Measurements from ENCODE around the gene CLCN5.

The CLCN5 gene

DNA sequence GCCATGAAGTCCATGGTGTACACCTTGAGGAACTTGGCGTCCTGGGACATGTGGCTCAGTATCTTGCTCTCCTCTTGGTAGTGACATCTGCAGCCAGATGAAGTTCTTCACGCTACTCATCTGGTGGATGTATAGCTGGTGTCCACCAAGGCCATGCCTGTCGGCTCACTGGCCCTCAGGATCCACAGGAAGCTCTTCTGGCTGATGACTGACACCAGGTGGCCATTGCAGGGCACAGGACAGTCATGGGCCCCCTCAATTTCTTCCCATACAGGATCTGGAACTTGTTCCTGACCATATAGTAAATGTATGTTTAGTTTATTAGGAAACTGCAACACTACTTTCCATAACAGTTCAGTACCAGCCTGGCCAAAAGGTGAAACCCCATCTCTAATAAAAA, 10.3 kb upstream of the CLCN5 start:
- Histone ChIP-seq H3K27me3 (replicated peaks in 2 of 5; ENCODE audit: control insufficient read depth in 4 of 5, insufficient read depth in 5 of 5, low read length in 4 of 5) (peaks cover 0 to 6% (median 0%) of the 10 kb centered on the region in 5 experiments), H3K4me1 (ENCODE audit: control extremely low read depth in 1 of 4, control insufficient read depth in 4 of 4, insufficient read depth in 4 of 4, low read length in 3 of 4) (peaks cover 0 to 8% (median 6%) of the 10 kb centered on the region in 4 experiments), H3K4me3 (ENCODE audit: control insufficient read depth in 1 of 7, extremely low read depth in 1 of 7, insufficient read depth in 4 of 7, low read depth in 2 of 7, low read length in 6 of 7) (no peak overlapping the region), H3K36me3 (ENCODE audit: control insufficient read depth in 4 of 4, insufficient read depth in 4 of 4, low read length in 3 of 4) (no peaks in the 10 kb centered on the region), H3K9me3 (ENCODE audit: control extremely low read depth in 1 of 5, control insufficient read depth in 4 of 5, insufficient read depth in 2 of 5, low read depth in 1 of 5, low read length in 4 of 5) (no peaks in the 10 kb centered on the region), H3K27ac (ENCODE audit: insufficient read depth in 1 of 2, low read depth in 1 of 2, low read length in 2 of 2, poor library complexity in 1 of 2, severe bottlenecking in 2 of 2) (no peak overlapping the region)
- ChIA-PET POLR2A (no interaction called here), CTCF (no interaction called here)
- 71% methylated on average over 2 of the region's 3 CpGs for WGBS (ENCODE audit: insufficient coverage)
- DNase-seq: no peak

DNA sequence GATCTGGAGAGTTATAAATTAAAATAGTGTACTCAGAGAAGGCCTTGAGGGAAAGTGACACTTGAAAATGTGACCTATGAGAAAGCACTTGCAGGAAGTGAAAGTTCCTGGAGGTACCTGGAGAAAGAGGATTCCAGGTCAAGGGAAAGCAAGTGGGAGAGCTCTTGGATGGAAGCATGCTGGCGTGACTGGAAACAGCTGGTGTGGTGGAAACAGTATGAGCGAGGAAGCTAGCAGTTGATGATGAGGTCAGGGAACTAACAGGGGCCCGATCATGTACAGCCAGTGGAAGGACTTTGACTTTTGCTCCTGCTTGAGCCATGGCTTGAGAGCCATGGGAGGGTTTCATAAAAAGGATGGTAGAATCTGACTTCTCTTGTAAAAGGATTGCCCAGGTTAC, 9.5 kb upstream of the CLCN5 start:
- Histone ChIP-seq H3K4me3 (ENCODE audit: control insufficient read depth in 1 of 7, extremely low read depth in 1 of 7, insufficient read depth in 4 of 7, low read depth in 2 of 7, low read length in 6 of 7) (no peak overlapping the region), H3K4me1 (ENCODE audit: control extremely low read depth in 1 of 4, control insufficient read depth in 4 of 4, insufficient read depth in 4 of 4, low read length in 3 of 4) (peaks cover 0 to 8% (median 6%) of the 10 kb centered on the region in 4 experiments), H3K36me3 (ENCODE audit: control insufficient read depth in 4 of 4, insufficient read depth in 4 of 4, low read length in 3 of 4) (no peaks in the 10 kb centered on the region), H3K27ac (ENCODE audit: insufficient read depth in 1 of 2, low read depth in 1 of 2, low read length in 2 of 2, poor library complexity in 1 of 2, severe bottlenecking in 2 of 2) (no peak overlapping the region), H3K27me3 (replicated peaks in 2 of 5; ENCODE audit: control insufficient read depth in 4 of 5, insufficient read depth in 5 of 5, low read length in 4 of 5) (peaks cover 0 to 6% (median 0%) of the 10 kb centered on the region in 5 experiments), H3K9me3 (ENCODE audit: control extremely low read depth in 1 of 5, control insufficient read depth in 4 of 5, insufficient read depth in 2 of 5, low read depth in 1 of 5, low read length in 4 of 5) (no peaks in the 10 kb centered on the region)
- DNase-seq: no peak
- ChIA-PET CTCF (interaction anchor here (1.0 kb wide), 1 partner anchor 39 kb away, joined by 3 read pairs; no protein-coding TSS in a partner anchor), POLR2A (no interaction called here)
- 69% methylated on average over 3 of the region's 3 CpGs for WGBS (ENCODE audit: insufficient coverage)

DNA sequence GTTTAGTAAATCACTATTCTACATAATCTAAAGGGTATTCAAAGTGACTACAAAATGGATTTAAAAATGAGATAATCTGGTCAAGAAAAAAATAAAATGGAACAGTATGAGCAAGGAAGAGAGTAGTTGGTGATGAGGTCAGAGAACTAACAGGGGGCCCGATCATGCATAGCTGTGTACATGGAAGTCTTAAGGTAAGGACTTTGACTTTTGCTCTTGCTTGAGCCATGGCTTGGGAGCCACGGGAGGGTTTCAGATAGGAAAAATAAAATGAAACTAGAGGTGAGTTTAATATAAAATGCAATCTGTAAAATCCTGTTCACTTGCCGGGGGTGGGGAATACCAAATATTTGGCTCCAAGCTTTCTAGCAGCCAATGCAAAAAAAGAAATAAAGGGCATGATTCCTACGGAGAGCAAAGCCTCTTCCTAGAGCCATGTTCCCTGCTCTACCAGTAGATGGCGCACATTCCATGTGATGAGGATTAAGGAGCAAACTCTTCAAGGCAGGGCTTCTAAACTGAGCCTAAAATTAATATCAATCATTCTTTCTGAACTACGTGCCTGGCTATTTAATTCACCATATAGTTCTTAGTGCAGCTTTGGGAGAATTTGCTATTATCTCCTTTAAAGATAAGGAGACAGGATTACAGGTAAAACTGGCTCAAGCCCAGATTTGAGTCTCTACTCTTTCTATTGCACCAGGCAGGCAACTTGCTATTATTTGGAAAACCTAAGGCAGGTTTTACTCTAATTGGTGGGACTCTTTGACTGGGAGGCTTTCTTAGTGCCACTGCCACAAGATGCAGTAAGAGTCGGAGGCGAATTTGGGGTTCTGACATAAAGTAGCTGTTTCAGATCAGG, 6.8 kb upstream of the CLCN5 start:
- no peak overlapping the region for H3K4me3 ChIP-seq (ENCODE audit: control insufficient read depth in 1 of 7, extremely low read depth in 1 of 7, insufficient read depth in 4 of 7, low read depth in 2 of 7, low read length in 6 of 7)
- DNase-seq: peak; percentile 42 to 77 (median 74)
- CTCF ChIA-PET: interaction anchor here (0.5 to 2.4 kb wide), 6 partner anchors 24 to 664 kb away, joined by 3 to 12 read pairs (median 4); partner anchors contain the start of genes AKAP4, CCNB3 and USP27X
- 30% methylated on average over 7 of the region's 8 CpGs for WGBS (ENCODE audit: insufficient coverage)
- peaks cover 0 to under 1% (median under 1%) of the 10 kb centered on the region in 4 experiments for H3K4me1 ChIP-seq (ENCODE audit: control extremely low read depth in 1 of 4, control insufficient read depth in 4 of 4, insufficient read depth in 4 of 4, low read length in 3 of 4)
- H3K27me3 ChIP-seq (replicated peaks in 2 of 5; ENCODE audit: control insufficient read depth in 4 of 5, insufficient read depth in 5 of 5, low read length in 4 of 5): peaks cover 0 to 6% (median 0%) of the 10 kb centered on the region in 5 experiments
- H3K27ac ChIP-seq (ENCODE audit: insufficient read depth in 1 of 2, low read depth in 1 of 2, low read length in 2 of 2, poor library complexity in 1 of 2, severe bottlenecking in 2 of 2): no peak overlapping the region
- H3K9me3 ChIP-seq (ENCODE audit: control extremely low read depth in 1 of 5, control insufficient read depth in 4 of 5, insufficient read depth in 2 of 5, low read depth in 1 of 5, low read length in 4 of 5): no peaks in the 10 kb centered on the region
- H3K36me3 ChIP-seq (ENCODE audit: control insufficient read depth in 4 of 4, insufficient read depth in 4 of 4, low read length in 3 of 4): no peaks in the 10 kb centered on the region
- POLR2A ChIA-PET: no interaction called here

DNA sequence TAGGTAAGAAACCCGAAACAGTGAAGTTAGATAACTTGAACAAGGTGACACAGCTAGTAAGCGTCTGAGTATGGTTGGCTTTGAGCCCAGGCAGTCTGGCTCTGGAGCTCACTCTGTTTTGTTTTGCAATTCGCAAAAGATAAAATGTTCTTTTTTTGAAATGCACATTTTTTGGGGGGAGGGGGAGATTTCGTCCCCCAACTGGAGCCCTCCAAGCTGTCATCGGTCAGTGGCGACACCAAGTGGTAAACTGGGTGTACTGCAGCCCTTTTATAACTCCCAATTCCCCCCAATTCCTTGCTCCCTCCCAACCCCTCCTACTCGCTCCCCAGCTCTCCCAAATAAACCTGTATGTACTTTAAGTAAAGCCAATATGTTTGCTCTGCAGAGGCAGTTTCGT, 2.8 kb upstream of the CLCN5 start:
- WGBS (ENCODE audit: insufficient coverage): 17% methylated on average over 4 of the region's 8 CpGs
- POLR2A ChIA-PET: no interaction called here
- Histone ChIP-seq H3K27ac (ENCODE audit: insufficient read depth in 1 of 2, low read depth in 1 of 2, low read length in 2 of 2, poor library complexity in 1 of 2, severe bottlenecking in 2 of 2) (no peak overlapping the region), H3K9me3 (ENCODE audit: control extremely low read depth in 1 of 5, control insufficient read depth in 4 of 5, insufficient read depth in 2 of 5, low read depth in 1 of 5, low read length in 4 of 5) (no peaks in the 10 kb centered on the region), H3K27me3 (replicated peaks in 2 of 5; ENCODE audit: control insufficient read depth in 4 of 5, insufficient read depth in 5 of 5, low read length in 4 of 5) (peaks cover 0 to 11% (median 2%) of the 10 kb centered on the region in 5 experiments), H3K36me3 (ENCODE audit: control insufficient read depth in 4 of 4, insufficient read depth in 4 of 4, low read length in 3 of 4) (no peaks in the 10 kb centered on the region), H3K4me3 (ENCODE audit: control insufficient read depth in 1 of 7, extremely low read depth in 1 of 7, insufficient read depth in 4 of 7, low read depth in 2 of 7, low read length in 6 of 7) (no peak overlapping the region), H3K4me1 (ENCODE audit: control extremely low read depth in 1 of 4, control insufficient read depth in 4 of 4, insufficient read depth in 4 of 4, low read length in 3 of 4) (peaks cover 0 to 16% (median 2%) of the 10 kb centered on the region in 4 experiments)
- DNase-seq: peak; percentile 30 to 66 (median 56)
- CTCF ChIA-PET: interaction anchor here (0.7 to 3.1 kb wide), 12 partner anchors 11 to 173 kb away, joined by 3 to 27 read pairs (median 4); partner anchors contain the start of gene USP27X

DNA sequence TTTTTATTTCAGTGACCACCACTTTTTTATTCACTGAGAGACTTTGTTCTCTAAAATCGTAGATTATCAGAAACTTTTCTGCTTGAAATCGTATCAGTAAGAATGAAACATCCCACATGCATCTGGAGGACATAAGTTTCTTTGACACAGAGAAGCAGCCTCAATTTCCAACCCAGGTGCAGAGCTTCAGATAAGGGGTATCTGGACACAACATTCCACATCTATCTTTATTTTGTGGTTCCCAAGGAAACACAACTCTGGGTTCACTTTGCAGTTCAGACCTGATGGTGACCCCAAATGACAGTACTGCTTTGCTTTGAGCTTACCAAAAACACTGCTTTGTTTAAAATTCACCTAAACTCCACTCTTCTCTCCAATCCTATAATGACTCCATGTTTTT, 1.3 kb upstream of the CLCN5 start:
- Histone ChIP-seq H3K9me3 (ENCODE audit: control extremely low read depth in 1 of 5, control insufficient read depth in 4 of 5, insufficient read depth in 2 of 5, low read depth in 1 of 5, low read length in 4 of 5) (no peaks in the 10 kb centered on the region), H3K4me3 (ENCODE audit: control insufficient read depth in 1 of 7, extremely low read depth in 1 of 7, insufficient read depth in 4 of 7, low read depth in 2 of 7, low read length in 6 of 7) (no peak overlapping the region), H3K27ac (ENCODE audit: insufficient read depth in 1 of 2, low read depth in 1 of 2, low read length in 2 of 2, poor library complexity in 1 of 2, severe bottlenecking in 2 of 2) (peak overlapping the region in 1 of 2 experiments; percentile 16), H3K4me1 (ENCODE audit: control extremely low read depth in 1 of 4, control insufficient read depth in 4 of 4, insufficient read depth in 4 of 4, low read length in 3 of 4) (peaks cover 0 to 16% (median 2%) of the 10 kb centered on the region in 4 experiments), H3K36me3 (ENCODE audit: control insufficient read depth in 4 of 4, insufficient read depth in 4 of 4, low read length in 3 of 4) (peaks cover 0 to 1% (median 0%) of the 10 kb centered on the region in 4 experiments), H3K27me3 (replicated peaks in 2 of 5; ENCODE audit: control insufficient read depth in 4 of 5, insufficient read depth in 5 of 5, low read length in 4 of 5) (peaks cover 0 to 11% (median 2%) of the 10 kb centered on the region in 5 experiments)
- 86% methylated on average over 1 of the region's 2 CpGs for WGBS (ENCODE audit: insufficient coverage)
- POLR2A ChIA-PET: no interaction called here
- peak; percentile 16 to 67 (median 46) for DNase-seq
- CTCF ChIA-PET: interaction anchor here (0.9 to 3.1 kb wide), 7 partner anchors 14 to 179 kb away, joined by 3 to 21 read pairs (median 5); no protein-coding TSS in a partner anchor

DNA sequence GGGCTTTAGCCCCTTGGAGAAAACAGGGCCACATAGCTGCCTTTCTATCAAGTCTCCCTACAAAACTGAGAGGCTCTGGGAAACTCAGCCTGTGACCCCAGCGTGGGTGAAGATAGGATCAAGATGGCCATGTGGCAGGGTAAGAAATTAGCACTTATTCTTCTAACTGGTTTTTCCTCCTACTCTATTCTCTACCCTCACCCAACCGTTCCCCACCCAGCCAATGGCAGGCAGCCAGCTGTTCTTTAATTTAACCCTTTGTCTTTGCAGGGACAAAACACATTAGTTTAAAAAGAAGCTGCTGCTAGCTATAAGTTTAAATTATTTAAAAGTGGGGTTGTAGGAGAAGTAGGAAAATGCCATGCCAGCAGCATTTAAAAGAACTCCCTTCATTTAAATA, 2.8 kb downstream of the CLCN5 start:
- ChIA-PET CTCF (no interaction called here), POLR2A (no interaction called here)
- DNase-seq: no peak

DNA sequence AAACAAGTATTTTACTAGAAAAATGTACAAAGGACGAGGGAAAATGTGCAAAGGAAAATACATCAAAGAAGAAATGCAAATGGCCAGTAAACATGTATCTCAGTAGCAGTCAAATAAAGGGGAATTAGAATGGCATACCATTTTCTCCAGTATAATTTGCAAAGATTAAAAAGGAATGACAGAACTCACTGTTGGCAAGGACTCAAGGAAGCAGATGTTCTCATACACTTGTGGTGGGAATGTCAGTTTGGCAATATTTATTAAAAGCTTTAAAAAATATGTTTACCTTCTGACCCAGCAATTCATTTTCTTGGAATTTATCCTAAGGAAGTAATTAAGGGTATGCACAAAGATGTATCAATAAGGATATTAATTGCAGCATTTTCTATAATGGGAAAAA, 7.6 kb downstream of the CLCN5 start:
- DNase-seq: no peak
- peaks cover 0 to 3% (median 0%) of the 10 kb centered on the region in 4 experiments for H3K4me1 ChIP-seq (ENCODE audit: control extremely low read depth in 1 of 4, control insufficient read depth in 4 of 4, insufficient read depth in 4 of 4, low read length in 3 of 4)
- ChIA-PET CTCF (no interaction called here), POLR2A (no interaction called here)
- H3K36me3 ChIP-seq (ENCODE audit: control insufficient read depth in 4 of 4, insufficient read depth in 4 of 4, low read length in 3 of 4): peaks cover 0 to 4% (median 0%) of the 10 kb centered on the region in 4 experiments
- H3K27ac ChIP-seq (ENCODE audit: insufficient read depth in 1 of 2, low read depth in 1 of 2, low read length in 2 of 2, poor library complexity in 1 of 2, severe bottlenecking in 2 of 2): no peak overlapping the region
- 17% methylated on average over 1 of the region's 1 CpG for WGBS (ENCODE audit: insufficient coverage)
- H3K9me3 ChIP-seq (ENCODE audit: control extremely low read depth in 1 of 5, control insufficient read depth in 4 of 5, insufficient read depth in 2 of 5, low read depth in 1 of 5, low read length in 4 of 5): no peaks in the 10 kb centered on the region
- H3K4me3 ChIP-seq (ENCODE audit: control insufficient read depth in 1 of 7, extremely low read depth in 1 of 7, insufficient read depth in 4 of 7, low read depth in 2 of 7, low read length in 6 of 7): no peak overlapping the region
- peaks cover 0 to 3% (median 0%) of the 10 kb centered on the region in 5 experiments for H3K27me3 ChIP-seq (replicated peaks in 2 of 5; ENCODE audit: control insufficient read depth in 4 of 5, insufficient read depth in 5 of 5, low read length in 4 of 5)

More for the DNA sequence above, 2.8 kb downstream of the CLCN5 start:
- Histone ChIP-seq H3K27me3 (replicated peaks in 2 of 5; ENCODE audit: control insufficient read depth in 4 of 5, insufficient read depth in 5 of 5, low read length in 4 of 5) (peaks cover 0 to 11% (median 2%) of the 10 kb centered on the region in 5 experiments), H3K36me3 (ENCODE audit: control insufficient read depth in 4 of 4, insufficient read depth in 4 of 4, low read length in 3 of 4) (peaks cover 0 to 4% (median 0%) of the 10 kb centered on the region in 4 experiments), H3K4me3 (ENCODE audit: control insufficient read depth in 1 of 7, extremely low read depth in 1 of 7, insufficient read depth in 4 of 7, low read depth in 2 of 7, low read length in 6 of 7) (no peak overlapping the region), H3K9me3 (ENCODE audit: control extremely low read depth in 1 of 5, control insufficient read depth in 4 of 5, insufficient read depth in 2 of 5, low read depth in 1 of 5, low read length in 4 of 5) (no peaks in the 10 kb centered on the region), H3K4me1 (ENCODE audit: control extremely low read depth in 1 of 4, control insufficient read depth in 4 of 4, insufficient read depth in 4 of 4, low read length in 3 of 4) (peaks cover 0 to 16% (median 2%) of the 10 kb centered on the region in 4 experiments), H3K27ac (ENCODE audit: insufficient read depth in 1 of 2, low read depth in 1 of 2, low read length in 2 of 2, poor library complexity in 1 of 2, severe bottlenecking in 2 of 2) (no peak overlapping the region)
- WGBS (ENCODE audit: insufficient coverage): no CpG with 5 or more reads among the region's 2 CpGs

Data from common myeloid progenitor, CD34-positive (primary cell).